Retinal pigment epithelial cell (primary cell): ENCODE results near the gene SEM1.
"Not testable (repeated sequence)": the region's sequence is repeated elsewhere in the genome, so short reads cannot be mapped to it uniquely, and the experiment has no call there.

ENCODE experiments used
- DNase-seq: peaks from one replicate; pipeline ENCODE4 v3.0.0-alpha.2; 2010; ENCODE audit warnings: low read depth
- H3K4me3 ChIP-seq: 2 replicates; pipeline ENCODE4 v1.5.1; 2011; ENCODE audit warnings: mild to moderate bottlenecking, low read length, control low read depth, moderate library complexity
- CTCF ChIP-seq: conservative IDR thresholded peaks from 2 replicates; pipeline ENCODE4 v1.5.1; 2011; ENCODE audit warnings: low read depth, low read length, control low read depth, inconsistent platforms

The SEM1 gene

GRCh38 chr7:96709381-96710228 lies at the start of gene SEM1:
Gene SEM1 (minus strand): TSS chr7:96709846. CDS start chr7:96709763, 83 bp downstream.
- H3K4me3 ChIP-seq = peak within 1 kb of the TSS; percentile 91
- no peak for TF ChIP-seq CTCF
- DNase-seq = peak; percentile 57

GRCh38 chr7:96757880-96758279 lies 48.2 kb upstream of the SEM1 start:
- not testable (repeated sequence) for H3K4me3 ChIP-seq, DNase-seq

DNA sequence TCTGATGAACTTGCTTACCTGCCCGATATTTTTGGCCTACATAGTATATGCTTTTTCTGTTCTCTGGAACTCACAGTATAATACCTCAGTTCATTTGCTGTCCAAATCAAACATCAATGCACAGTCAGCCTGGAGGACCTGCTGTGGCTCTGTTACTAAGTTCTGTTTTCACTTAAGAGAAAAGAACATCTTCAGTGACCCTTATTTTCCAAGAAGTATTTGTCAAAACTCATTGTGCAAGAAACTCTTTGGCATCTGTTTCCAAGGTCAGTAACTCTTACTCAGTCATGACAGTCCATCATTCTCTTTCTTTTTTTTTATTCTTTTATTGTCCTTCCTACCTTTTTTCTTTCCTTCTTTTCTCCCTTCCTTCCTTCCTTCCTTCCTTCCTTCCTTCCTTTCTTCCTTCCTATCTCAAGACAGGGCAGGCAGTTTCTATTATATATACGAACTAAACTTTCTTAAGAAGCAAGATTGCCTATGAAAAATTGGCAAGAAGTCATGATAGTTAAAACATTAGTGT lies 37.8 kb upstream of the SEM1 start:
- no peak for TF ChIP-seq CTCF
- no peak overlapping the region for H3K4me3 ChIP-seq
- DNase-seq = no peak

GRCh38 chr7:96740130-96740529 lies 30.5 kb upstream of the SEM1 start:
- no peak for DNase-seq
- H3K4me3 ChIP-seq = no peak overlapping the region
- TF ChIP-seq CTCF = no peak

- H3K4me3 ChIP-seq = no peak overlapping the region
- DNase-seq = no peak
- no peak for TF ChIP-seq CTCF
Observed at GRCh38 chr7:96739609-96740008, 30.0 kb upstream of the SEM1 start.

DNA sequence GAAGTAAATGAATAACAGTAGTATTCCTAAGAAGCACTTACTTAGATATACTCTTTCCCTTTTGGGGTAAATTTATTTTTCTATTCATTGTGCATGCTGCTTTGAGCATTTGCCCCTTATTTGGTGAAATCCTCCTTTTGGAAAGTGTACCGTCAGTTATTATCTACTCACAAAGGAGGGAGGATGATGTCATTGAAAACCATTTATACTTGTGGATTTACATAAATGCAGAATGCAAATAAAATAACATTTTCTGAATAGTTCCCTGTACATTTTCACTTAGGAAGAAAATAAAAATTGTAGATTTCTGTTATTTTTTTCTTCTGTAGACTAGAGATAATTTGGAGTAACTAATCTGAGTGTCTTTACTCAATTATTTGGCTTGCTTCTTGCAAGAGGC lies 29.5 kb upstream of the SEM1 start:
- no peak for TF ChIP-seq CTCF
- DNase-seq = no peak

DNA sequence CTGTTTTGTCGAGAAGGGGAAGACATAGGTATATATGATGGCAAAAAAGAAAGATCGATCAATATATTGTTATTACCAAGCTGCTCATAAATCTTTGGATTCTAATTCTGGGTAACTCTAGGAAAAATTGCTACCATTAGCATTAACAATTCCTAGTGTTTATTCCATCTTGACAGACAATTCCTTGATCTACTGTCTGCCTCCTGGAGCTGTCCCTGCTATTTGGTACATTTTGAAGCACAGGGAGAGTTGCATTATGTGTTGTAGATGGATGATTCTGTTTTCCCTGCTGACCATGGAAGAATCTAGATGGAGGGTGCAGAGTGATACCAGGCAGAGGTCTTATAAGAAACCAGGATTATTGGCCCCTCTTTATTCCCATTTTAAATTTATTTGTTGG lies 29.1 kb upstream of the SEM1 start:
- TF ChIP-seq CTCF = no peak
- DNase-seq = no peak
- H3K4me3 ChIP-seq = no peak overlapping the region

More for the DNA sequence above, 29.5 kb upstream of the SEM1 start:
- H3K4me3 ChIP-seq = no peak overlapping the region
